HG03135 (cell line): ENCODE results near the gene ARMS2.

Source experiments
- ATAC-seq: cut with Tn5 transposase; IDR thresholded peaks from one replicate; pipeline ENCODE4 v1.9.1; 2021; ENCODE audit warnings: mild to moderate bottlenecking, moderate library complexity; ENCODE audit not compliant: unreplicated experiment

Gene ARMS2

DNA sequence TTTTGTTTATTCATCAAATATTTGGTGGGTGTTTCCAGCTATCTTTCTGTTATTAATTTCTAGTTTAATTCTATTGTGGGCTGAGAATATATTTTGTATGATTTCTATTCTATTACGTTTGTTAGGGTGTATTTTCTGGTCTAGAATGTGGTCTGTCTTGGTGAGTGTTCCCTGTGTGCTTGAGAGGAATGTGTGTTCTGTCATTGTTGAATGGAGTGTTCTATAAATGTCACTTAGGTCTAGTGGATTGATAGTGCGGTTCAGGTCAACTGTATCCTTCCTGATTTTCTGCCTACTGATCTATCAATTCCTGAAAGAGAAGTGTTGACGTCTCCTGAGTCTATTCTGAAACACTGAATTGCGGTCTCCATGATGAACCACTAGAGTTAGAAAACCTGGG, 15.4 kb downstream of the ARMS2 start:
- no peak for ATAC-seq

DNA sequence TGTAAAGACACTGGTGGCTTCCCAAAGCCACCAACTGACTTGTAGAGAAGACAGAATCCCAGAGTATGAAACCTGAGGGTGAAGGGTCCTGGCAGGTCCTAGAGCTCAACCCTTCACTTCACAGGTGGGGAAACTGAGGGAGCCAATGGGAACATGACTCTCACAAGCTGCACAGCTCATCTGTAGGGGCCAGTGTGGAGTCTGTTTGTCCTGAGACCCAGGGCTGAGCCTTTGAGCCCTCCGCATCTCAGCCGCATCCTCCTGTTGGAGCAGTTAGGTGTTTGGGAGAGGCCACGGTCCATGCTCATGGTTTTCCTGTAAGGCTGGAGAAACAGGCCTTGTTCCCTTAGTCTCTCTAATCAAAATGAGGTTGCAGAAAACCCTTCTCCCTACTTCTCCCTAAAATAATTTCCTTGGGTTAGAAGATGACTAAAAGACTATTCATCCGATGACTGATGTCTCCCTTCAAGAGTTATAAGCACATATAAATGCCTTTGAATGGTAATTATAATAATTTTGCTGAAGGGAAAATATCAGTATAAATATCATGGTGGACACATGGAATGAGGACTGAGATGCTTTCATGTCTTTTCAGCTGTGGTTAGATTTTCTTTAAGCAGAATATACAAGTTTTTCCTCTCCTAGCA, 17.2 kb downstream of the ARMS2 start:
- ATAC-seq: no peak

DNA sequence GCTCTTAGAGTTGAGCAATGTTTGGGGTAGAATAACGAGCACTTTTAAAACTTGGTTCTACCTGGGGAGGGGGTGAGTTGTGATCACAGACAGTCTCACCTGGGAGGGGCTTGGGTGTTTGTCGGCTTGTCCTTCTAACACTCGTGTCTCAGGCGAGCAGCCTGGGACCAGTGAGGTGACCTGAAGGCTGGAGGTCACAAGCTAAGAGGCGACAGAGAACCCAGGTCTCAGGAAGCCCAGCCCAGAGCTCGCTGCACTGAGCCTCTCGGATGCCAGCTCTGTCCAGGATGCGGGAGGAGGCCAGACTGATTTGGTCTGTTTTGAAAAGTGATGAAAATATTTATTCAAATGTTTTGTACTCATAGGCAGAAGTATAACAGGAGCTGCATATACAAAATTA, 18.7 kb downstream of the ARMS2 start:
- no peak for ATAC-seq

GRCh38 chr10:122474131-122474818, 19.8 kb downstream of the ARMS2 start:
- ATAC-seq: no peak

- ATAC-seq: no peak
Measured at GRCh38 chr10:122475100-122475499, 20.6 kb downstream of the ARMS2 start.

- ATAC-seq: no peak
Measured at GRCh38 chr10:122475591-122476332, 21.3 kb downstream of the ARMS2 start.

DNA sequence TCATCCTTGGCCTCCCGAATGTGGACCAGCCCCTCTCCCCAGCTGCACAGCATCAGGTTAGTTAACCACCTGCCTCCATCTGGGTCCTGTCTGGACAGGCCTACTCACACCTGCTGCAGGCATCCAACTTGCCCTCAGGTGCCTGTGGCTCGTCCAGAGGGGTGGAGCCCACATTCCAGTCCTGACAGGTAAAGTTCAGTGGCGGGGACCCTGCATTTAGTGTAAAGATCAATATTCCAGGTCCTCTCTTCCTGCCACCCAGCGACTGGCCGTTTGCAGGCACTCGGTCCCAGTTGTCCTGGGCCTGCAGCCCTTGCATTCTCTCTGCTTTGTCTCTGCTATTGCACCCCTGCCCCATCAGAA, 21.9 kb downstream of the ARMS2 start:
- no peak for ATAC-seq

GRCh38 chr10:122477436-122477835, 23.0 kb downstream of the ARMS2 start:
- ATAC-seq: no peak

DNA sequence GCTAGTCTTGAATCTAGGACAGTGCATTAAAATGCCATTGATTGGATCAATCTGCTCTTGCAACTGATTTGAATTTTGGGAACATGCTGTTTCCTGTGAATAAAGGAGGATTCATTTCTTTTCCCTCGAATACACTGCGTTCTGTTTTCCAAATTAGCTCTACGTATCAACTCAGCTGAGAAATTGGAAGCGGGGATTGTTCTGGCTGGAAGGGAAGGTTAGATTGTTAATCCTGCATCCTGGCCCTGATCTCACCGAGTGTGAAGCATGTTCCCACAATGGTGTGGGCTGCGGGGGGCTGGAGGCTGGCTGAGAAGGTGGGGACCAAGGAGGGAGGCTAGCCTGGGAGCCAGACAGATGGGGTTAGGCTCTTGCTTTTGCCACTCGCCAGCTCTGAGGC, 24.5 kb downstream of the ARMS2 start:
- no peak for ATAC-seq

DNA sequence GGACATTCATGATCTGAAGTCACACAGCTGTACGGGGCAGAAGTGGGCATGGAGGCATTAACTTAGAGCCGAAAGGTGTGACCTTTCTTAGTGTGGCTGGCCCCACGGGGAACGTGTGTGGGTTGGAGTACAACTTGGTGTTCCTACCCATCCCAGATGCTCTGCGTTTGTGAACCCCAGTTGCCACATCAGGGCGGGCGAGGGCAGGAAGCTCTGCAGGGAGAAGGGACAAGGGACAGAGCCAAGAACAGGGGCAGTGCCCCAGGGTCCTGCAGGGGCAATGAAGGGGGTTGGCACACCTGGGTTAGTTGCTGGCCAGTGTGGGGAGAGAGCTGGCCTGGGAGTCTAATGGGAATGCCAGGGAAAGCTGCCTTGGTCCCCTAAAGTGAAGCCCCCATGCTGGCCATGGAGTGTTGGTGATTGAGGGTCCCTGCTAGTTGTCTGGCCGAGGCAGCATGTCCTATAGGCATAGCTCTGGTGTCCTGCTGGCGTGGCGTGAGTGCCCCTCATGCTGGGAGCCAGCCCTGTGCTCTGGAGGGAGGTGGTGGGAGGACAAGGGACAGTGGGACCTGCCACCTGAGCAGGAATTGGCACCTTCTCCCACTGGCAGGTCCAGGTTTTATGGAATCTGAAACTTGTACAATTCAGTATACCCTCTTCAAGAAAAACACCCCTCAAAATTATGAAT, 25.8 kb downstream of the ARMS2 start:
- ATAC-seq: no peak

DNA sequence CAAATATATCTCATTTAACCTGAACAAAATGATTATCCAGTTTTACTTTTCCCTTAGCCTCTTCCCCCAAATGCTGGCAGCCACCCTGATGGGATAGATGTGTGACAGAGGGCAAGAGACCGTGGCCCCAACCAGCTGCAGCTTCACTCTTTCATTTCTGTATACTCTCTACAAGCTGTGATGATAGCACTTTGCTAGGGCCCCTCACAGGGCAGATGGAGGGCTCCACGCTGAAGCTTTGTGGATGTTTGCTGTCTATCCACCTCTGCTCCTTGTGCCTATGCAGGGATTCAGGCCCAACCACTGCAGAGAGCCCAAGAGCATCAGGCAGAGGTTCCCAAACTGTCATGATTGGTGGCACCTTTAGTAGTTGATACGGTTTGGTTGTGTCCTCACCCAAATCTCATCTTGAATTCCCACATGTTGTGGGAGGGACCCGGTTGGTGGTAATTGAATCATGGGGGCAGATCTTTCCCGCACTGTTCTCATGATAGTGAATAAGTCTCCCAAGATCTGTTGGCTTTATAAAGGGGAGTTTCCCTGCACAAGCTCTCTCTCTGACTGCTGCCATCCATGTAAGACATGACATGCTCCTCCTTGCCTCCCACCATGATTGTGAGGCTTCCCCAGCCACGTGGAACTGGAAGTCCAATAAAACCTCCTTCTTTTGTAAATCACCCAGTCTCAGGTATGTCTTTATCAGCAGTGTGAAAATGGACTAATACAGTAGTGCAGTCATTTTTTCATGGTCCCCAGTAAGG, 27.0 kb downstream of the ARMS2 start:
- no peak for ATAC-seq

GRCh38 chr10:122484276-122485060, 30.0 kb downstream of the ARMS2 start:
- no peak for ATAC-seq

GRCh38 chr10:122485670-122486069, 31.2 kb downstream of the ARMS2 start:
- ATAC-seq: no peak

DNA sequence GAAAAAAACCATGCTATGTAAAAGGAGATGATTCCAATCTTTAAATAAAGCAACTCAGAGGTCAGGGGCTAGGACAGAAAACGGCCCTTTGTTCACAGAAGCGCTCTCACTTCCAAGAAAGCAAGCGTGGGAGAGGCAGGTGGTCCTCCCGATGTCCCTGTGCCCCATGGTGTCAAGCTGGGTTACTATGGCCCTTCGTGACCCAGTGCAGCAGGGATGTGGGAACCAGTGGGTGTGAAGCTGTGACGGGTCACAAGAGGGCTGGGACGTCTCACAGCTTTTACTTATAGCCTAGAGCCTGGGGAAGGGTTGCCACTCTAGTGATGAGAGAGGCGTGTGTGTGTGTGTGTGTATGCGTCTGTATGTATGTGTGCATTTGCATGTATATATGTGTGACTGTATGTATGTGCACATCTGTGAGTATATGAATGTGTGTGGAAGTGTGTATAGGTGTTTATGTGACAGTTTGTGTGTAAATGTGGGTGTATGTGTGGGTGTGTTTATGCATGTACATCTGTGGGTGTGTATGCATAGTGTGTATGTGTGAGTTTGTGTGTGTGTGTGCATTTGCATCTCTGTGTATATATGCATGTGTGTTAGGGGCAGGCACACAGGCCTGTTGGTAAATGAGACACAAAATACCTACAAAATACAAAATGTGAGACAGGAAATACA, 32.1 kb downstream of the ARMS2 start:
- ATAC-seq: no peak

DNA sequence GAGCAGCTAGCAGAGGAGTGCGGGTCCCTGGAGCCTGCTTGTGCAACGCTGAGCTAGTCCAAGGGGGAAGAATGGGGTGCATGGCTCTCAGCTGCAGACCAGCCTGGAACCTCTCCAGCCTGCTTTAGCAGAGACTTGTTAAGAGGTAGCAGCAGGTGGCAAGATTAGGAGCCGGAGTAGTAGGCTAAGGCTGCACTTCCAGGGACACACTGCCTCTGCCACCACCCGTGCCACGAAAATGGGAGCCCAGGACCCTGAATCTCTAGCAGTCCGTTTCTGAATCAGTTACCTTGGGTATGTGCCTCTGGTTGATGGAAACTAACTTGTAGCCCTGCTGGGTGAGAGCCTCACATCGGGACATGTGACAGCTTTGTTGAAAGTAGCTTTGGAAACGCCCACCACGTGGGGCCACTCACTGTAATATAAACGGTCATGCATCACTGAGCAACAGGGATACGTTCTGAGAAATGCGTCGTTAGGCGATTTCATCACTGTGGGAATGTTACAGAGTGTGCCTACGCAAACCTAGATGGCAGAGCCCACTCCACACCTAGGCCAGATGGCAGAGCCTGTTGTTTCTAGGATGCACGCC, 32.8 kb downstream of the ARMS2 start:
- no peak for ATAC-seq

DNA sequence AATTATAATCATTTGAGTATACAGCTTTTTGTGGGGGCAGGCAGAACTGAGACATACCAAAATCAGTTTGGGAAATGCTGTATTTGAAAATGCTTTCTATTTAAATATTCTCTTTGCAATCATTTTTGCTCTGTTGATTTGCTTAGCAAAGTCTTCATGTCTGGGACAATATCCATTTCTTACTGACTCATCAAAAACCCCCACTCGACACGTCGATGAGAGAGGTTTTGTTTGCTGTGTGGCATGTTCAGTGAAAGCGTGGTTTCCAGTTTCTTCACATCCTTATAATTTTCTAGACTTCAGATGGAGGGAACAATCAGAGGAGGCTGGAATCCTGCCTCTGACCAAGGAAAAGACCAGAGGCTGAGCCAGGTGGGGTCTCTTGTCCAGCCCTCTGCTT, 35.8 kb downstream of the ARMS2 start:
- no peak for ATAC-seq

DNA sequence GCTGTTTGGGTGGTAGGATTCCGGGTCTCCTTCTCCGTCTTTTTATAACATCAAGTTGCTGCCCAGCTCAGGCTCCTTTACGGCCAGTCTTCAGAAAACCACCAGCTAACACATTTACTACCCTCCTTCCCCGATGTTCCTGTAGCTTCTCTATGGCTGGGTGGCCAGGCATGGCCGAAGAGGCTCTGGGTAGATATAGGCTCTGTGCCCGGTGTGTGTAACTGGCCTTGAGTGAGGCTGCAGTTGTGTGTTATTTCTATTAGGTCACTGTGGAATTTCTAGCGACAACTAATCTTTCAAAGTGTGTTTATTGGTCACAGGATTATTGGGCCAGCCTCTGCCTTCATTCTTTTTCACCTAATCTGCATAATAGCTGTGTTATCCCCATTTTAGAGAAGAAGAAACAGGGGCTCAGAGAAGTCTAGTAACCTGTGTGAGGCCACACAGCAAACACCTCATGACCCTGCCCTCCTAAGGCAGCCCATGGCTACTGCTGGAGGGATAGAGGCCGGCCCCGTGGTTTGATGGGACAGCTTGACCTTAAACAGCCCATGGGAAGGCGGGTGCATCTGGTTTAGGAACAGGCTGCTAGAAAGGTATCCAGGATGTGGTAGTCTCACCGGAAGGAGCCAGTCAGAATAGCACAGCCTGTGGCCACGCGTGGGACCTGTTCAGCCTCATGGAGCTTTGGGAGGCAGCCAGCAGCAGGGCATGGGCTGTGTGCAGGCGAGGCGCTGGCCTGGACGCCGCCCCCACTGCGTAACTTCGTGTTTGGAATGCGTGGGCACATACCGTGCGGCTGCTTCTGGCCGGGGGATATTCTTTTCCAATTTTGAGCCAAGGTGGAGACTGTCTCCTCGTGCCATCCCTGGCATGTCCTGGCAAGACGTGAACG, 36.6 kb downstream of the ARMS2 start:
- ATAC-seq: no peak

DNA sequence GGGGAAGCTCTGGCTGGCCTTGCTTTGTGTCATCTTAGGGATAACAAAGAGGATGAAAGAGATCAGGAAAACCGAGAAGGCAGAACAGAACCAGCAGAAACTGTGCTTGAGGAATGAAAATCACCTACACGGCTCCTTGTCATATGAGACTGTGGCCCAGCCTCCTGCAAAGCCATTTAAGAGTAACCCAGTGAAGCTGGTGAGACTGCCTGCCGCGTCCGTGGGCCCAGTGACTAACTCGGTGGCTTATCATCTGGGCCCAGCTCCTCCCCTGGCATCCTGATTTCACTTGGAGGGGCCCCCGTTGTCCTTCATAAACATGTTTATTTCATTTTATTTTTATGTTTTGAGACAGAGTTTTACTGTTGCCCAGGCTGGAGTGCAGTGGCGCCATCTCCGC, 37.6 kb downstream of the ARMS2 start:
- no peak for ATAC-seq
